Activated effector memory CD4-positive, alpha-beta T cell treated with anti-CD3 and anti-CD28 coated beads, Interleukin-2, amount 50 U/mL, for 16 hours (primary cell): ENCODE measurements around the gene GPANK1.
A peak's percentile ranks its signal among the peaks of the same experiment; 100 is the strongest.

ENCODE experiments used
- DNase-seq: peaks from one replicate; pipeline ENCODE4 v3.0.0-alpha.2; 2020

The GPANK1 gene

GRCh38 chr6:31690231-31691077, 25.7 kb upstream of the GPANK1 start:
- DNase-seq, result no peak

DNA sequence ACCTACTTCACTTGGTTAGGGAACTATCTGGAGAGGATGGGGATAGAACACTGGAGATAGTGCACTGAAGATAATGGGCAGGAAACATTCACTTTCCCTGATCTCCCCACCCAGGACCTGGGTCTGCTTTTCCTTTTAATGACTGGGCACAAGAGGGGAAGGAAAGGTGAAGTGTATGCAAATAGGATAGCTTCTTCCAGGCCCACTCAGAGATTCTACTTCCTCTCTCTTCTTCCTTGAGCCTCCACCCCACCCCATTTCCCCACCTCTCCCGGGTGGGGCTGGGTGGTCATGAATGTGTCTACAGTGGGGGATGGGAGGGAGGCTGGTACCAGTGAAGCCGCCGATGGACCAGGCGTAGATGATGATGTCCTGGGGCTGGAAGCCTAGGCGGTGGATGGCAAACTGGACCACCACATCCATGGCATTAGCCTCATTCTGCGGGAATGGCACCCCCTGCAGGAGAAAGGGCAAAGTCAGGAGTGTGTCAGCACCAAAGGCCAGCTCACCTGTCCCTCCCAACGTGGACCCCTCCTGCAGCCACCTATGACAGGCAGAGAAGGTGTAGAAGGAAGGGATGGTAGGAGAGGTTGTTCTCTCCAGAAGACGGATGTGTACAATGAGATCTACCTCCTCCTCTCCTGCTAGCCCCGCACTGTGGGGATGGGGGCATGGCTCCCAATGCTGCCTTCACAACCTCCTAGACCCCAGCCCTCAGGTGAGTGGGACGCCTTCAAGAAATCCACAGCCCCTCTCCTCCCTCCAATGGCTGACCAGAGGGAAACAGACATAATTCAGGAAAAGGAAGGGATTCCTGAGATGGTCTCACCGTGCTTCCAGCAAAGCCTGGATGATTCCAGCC, 24.7 kb upstream of the GPANK1 start:
- peak; percentile 66 for DNase-seq

GRCh38 chr6:31687860-31688693, 23.3 kb upstream of the GPANK1 start:
- DNase-seq, result no peak

GRCh38 chr6:31687321-31687720, 22.5 kb upstream of the GPANK1 start:
- DNase-seq, result no peak

- no peak for DNase-seq
Measured at GRCh38 chr6:31686483-31686882, 21.7 kb upstream of the GPANK1 start.

DNA sequence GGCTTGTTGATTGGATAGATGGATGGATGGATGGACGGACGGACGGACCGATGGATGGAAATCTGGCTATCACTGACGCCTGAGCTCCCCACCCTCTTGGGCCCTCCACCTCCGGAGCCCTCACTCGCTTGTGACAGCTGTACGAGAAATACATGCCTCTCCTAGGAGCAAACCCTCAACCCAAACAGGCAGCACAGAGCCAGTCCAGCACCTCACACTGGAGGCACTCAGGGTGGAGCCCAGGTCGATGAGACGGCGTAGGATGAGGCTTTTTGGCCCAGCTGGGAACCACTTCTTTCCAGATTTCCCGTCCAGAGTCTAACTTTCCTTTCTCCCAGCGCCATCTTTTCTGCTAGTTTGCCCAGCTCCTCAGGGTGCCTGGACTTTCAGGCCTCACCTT, 18.8 kb upstream of the GPANK1 start:
- DNase-seq, result no peak

- peak; percentile 81 for DNase-seq
Measured at GRCh38 chr6:31681135-31681671, 16.4 kb upstream of the GPANK1 start.

DNA sequence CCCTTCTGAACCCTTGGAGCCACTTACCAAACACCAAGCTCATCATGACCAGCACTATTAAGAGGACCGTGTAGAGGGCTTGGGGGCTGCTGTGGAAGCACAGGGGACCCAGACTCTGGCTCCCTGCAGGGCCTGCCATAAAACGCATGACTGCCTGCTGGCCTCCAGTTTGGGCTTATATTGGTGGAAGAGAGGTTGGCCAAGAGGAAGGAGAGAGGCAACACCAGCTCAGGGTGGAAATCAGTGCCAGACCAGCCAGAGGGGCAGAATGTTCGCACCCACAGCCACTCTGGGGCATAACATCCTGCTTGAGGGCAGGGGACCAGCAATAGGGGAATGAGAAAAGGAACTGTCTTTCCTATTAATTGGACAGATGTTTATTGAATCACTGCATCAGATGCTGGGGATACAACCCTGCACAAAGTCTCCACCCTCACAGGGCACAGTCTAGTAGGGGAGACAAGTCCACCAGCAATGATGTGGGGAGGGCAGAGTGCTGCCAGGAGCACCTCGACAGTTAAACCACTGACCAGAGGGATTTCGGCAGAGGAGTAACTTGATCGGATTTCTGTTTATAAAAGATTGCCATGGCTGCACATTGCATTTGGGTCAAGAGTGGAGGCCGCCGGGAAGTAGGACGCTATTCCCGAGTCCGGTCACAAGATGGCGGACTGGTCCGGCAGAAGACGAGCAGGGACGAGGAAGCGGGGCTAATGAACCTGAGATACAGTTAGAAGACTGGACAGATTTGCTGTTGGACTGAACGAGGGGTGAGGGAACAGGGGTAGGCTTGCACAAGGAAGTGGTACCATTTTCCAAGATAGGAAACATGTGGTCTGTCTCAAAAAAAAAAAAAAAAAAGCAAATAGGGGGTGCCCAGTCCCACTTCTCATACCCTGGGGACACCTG, 15.7 kb upstream of the GPANK1 start, which contains the start of gene LY6G5C:
Gene LY6G5C (minus strand): TSS at position 842 of the 909 bp plus-strand sequence. CDS start 694 bp downstream, at position 148.
- peak; percentile 87 for DNase-seq

DNA sequence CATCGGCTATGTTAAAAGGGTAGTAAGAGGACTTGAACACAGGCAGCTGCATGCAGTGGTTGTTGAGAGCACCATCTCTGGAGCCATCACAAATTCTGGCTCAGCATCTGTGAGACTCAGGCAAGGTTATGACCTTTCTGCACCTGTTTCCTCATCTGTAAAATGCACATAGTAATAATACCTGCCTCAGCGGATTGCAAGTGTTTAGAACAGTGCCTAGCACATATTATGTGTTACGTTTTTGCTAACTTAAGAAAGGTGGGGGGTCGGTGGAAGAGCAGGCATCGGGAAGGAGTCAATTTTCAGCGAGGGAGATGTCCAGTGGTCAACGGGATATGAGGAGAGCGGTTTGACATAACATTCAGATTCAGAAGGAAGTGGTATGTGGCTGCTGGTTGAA, 13.2 kb upstream of the GPANK1 start:
- no peak for DNase-seq

- no peak for DNase-seq
Measured at GRCh38 chr6:31676904-31677303, 12.1 kb upstream of the GPANK1 start.

DNA sequence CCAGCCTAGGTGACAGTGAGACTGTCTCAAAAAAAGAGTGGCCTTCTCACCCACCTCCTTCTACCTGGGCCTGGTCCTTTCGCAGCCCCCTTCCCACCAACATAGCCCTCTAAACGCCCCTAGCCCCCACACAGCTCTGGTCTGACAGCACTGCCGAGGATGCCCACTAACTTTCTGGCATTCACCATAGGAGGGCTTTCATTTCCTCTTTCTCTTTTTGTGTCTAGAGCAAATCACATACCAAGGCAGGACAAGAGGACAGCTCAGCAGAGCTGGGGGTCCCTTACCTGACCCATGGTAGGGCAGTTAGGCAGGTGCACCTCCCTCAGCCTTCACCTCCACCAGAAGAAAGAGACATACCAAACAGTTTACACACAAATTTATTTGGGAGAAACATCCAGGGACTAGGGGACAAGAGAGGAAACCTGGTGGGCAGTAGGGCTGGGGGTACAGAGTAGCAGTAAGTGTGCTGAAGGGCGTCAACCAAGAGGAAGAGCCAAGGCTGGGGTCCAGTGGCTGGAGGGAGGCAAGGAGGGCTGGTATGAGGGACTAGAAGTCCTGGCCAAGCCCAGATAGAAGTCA, 11.6 kb upstream of the GPANK1 start:
- DNase-seq, result no peak

DNA sequence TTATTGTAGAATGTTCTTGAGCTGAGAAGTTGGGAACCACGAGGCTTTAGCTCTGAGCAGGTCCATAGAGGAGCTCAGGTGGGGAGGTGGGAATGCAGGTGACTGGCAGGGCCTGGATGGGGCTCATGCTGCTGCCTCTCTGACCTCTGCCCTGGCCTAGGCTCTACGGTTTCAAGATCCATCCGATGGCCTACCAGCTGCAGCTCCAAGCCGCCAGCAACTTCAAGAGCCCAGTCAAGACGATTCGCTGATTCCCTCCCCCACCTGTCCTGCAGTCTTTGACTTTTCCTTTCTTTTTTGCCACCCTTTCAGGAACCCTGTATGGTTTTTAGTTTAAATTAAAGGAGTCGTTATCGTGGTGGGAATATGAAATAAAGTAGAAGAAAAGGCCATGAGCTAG, 4.9 kb upstream of the GPANK1 start, which contains the start of gene LY6G5B:
Gene LY6G5B (plus strand): TSS at position 301 of the 400 bp plus-strand sequence. CDS start 975 bp downstream, outside the sequence.
- DNase-seq, result no peak

DNA sequence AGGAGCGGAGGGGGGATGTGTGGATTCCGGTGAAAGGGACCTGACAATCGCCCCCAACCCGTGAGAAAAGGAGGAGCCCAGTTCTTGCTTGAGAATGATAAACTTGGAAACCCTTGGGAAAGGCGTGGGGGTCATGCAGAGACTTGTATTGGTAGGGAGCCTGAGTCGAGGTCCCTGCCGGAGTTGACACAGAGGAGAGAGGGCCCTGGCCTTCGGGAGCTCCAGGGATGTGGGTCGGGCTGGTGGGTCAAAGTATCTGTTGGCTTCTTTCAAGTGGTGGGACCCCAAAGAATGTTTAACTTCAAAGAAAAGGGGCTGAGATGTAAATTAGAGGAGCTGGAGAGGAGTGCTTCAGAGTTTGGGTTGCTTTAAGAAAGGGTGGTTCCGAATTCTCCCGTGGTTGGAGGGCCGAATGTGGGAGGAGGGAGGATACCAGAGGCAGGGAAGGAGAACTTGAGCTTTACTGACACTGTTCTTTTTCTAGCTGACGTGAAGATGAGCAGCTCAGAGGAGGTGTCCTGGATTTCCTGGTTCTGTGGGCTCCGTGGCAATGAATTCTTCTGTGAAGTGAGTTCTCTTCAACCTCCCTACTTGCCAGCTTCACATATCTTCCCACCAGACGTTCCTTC, 1.7 kb upstream of the GPANK1 start:
- DNase-seq, result no peak

- DNase-seq, result peak; percentile 100
Measured at GRCh38 chr6:31665501-31666336, 922 bp upstream of the GPANK1 start, which contains the start of gene CSNK2B. CSNK2B (plus strand) TSS chr6:31666080; CDS start chr6:31666832, 752 bp downstream.

DNA sequence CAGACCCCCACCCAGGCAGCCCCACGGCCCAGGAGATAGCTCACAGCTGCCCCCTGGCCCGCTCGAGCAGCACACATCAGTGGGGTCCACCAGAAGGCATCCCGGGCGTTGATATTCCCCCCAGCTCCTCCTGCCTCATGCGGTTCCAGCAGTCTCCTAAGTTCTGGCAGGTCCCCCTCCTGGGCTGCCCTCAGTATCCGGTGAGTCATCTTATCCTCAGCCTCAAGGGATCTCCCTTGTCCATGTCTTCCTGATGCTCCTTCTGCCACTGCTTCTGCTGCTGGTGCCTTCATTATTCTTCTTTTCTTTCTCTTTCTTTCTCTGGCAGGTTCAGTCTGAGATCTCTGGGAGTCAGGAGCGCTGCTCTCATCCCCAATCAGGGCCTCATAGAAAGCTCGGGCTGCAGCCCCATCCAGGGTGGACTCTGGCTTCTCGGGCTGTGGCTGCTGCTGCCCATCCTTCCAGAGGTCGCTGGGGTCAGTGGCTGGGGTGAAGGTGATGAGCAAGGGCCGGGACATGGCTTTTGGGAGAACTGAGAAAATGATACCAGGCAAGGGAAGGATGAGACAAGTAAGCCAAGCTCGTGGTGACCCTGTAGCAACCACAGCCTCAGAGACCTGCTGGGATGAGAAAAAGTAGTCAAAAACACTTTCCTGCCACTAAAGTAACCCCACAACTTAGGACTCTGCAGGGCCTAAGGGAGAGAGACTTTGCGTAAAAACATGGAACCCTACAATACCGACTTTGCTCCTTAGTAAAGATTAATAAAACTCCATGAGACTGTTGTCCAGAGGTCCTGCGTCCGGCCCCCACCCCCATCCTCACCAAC, 622 bp downstream of the GPANK1 start:
- peak; percentile 68 for DNase-seq

DNA sequence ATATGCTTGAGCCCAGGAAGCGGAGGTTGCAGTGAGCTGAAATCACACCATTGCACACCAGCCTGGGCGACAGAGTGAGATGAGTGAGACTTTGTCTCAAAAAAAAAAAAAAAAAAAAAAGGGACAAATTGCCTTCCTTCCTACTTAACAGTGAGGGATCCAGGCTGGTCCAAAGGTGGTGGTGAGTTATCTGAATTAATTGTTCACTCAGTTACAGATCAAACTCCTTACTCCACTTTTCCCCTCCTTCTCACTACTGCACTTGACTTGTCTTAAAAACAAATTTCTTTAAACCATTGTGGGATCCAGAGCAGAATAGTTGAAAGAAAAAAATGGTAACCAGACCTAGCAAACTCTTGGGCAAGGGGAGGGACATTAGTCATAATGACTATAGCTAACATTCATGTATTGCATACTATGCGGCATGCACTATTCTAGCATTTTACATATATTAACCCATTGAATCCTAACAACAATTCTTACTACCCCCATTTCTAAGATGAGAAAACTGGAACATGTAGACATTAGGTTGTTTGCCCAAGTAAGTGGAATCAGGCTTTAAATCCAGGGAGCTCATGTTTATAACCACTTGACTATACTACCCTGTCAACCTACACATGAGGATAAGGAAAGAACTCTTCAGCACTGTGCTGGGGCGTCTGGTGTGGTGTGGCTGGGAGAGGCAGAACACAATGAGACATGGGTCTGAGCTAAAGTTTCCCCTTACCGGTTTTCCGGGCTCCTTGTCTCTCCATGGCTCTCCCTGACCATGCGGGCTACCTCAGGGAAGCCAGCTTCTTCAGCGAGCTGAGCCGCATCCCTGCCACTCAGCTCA, 1.5 kb downstream of the GPANK1 start:
- no peak for DNase-seq

DNA sequence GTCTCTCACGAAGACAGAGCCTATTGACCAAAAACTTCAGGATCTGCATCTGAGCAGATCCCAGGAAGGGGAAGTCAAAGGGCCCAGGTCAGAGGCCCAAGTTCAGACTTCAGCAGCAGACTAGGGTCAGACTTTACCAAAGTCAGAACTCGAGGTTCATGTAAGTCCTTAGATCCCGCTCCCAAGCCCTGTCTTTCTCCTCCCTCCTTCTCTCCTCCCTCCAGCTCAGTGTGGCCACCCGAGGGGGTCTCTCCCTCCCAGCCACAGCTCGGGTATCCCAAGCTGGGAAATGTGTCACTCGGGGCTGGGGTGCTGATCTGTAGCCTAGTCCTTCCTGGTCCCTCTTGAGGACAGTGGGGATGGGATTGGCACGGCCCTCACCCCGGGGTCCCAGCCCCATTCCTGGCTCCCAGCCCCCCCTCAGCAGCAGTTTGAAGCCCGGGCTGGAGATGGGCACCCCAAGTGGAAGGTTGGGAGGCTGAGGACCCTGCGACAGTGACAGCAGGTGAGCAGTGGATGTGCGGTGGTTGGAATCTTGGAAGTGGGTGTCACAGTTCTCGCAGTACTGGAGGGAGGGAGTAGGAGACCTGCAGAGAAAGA, 2.6 kb downstream of the GPANK1 start:
- no peak for DNase-seq
